Endothelial cell of umbilical vein (primary cell): ENCODE measurements around the gene SLC6A19. TPM values are rescaled to one million over a fixed set of nuclear protein-coding genes. Genes with fewer than 3 reads are reported as not detected.

Source experiments
- BruUV-seq: library from RNA; stranded (reverse); fragments of 400-500 nt; replicated peaks from 2 replicates; lab custom pipeline; 2021; lab: Mats Ljungman, UMichigan
- CTCF ChIA-PET: fragments of 300-600, 350-600 bp; sonication (Branson Sonifier 250); formaldehyde crosslinking; loops from one replicate; lab custom pipeline; 2021; ENCODE audit warnings: antibody characterized with exemption, inconsistent platforms; lab: Charles Lee
- POLR2A ChIA-PET: fragments of 300-600, 350-600 bp; sonication (Branson Sonifier 250); formaldehyde crosslinking; loops from one replicate; lab custom pipeline; 2021; ENCODE audit warnings: antibody characterized with exemption, inconsistent platforms; lab: Charles Lee
- DNase-seq: peaks from one replicate; pipeline ENCODE4 v3.0.0-alpha.2; 2011; ENCODE audit warnings: low read depth, low spot score
- FAIRE-seq: peaks from 2 replicates; lab custom pipeline; 2011; peaks lifted over from hg19 to GRCh38; lab: Jason Lieb, UNC
- H2AFZ ChIP-seq: 2 replicates; pipeline ENCODE4 v1.6.0; 2012; ENCODE audit warnings: low read depth, low read length, control low read depth, inconsistent platforms
- H3K27ac ChIP-seq: 2 replicates; pipeline ENCODE4 v1.5.1; 2011; ENCODE audit warnings: low read depth, mild to moderate bottlenecking, control low read depth, low read length, moderate library complexity; ENCODE audit not compliant: insufficient read depth
- H3K27me3 ChIP-seq, 2 experiments: 2 replicates each; pipeline versions ENCODE4 v1.6.0 to v1.6.1; 2011; ENCODE audit warnings: low read length in 2 of 2, mixed read lengths in 1 of 2; ENCODE audit not compliant: control insufficient read depth in 2 of 2, insufficient read depth in 2 of 2
- H3K36me3 ChIP-seq, 2 experiments: 2 replicates in 1 of 2; 3 replicates in 1 of 2; pipeline ENCODE4 v1.5.1; 2011; ENCODE audit warnings: low read length in 2 of 2, mild to moderate bottlenecking in 1 of 2, moderate library complexity in 1 of 2; ENCODE audit not compliant: control insufficient read depth in 2 of 2, insufficient read depth in 2 of 2; ENCODE audit errors: extremely low read depth in 1 of 2
- H3K4me1 ChIP-seq: 3 replicates; pipeline ENCODE4 v1.5.1; 2011; ENCODE audit warnings: mild to moderate bottlenecking, low read length; ENCODE audit not compliant: control insufficient read depth, insufficient read depth; ENCODE audit errors: extremely low read depth
- H3K4me2 ChIP-seq: 2 replicates; pipeline ENCODE4 v1.6.1; 2011; ENCODE audit warnings: low read length, control low read depth, mixed read lengths; ENCODE audit not compliant: insufficient read depth
- H3K4me3 ChIP-seq, 3 experiments: fragments of 200-600 bp in 1 of 3; sonication (generic), shearing (Covaris generic) in 1 of 3; replicated peaks in 1 of 3; 2 replicates each; pipeline ENCODE4 v1.5.1; 2011 to 2016; ENCODE audit warnings: control low read depth in 3 of 3, low read length in 3 of 3, mild to moderate bottlenecking in 2 of 3, inconsistent platforms in 1 of 3, low read depth in 1 of 3, moderate library complexity in 1 of 3; ENCODE audit not compliant: insufficient read depth in 1 of 3
- H3K79me2 ChIP-seq: 2 replicates; pipeline ENCODE4 v1.6.0; 2012; ENCODE audit warnings: low read length, inconsistent platforms; ENCODE audit not compliant: control insufficient read depth, insufficient read depth
- H3K9ac ChIP-seq: replicated peaks from 2 replicates; pipeline ENCODE3; 2011; ENCODE audit warnings: low read length, control low read depth; ENCODE audit not compliant: insufficient read depth; ENCODE audit errors: extremely low read depth
- H3K9me1 ChIP-seq: replicated peaks from 3 replicates; pipeline ENCODE4 v1.6.0; 2011; ENCODE audit warnings: mild to moderate bottlenecking, low read length; ENCODE audit not compliant: control insufficient read depth, insufficient read depth; ENCODE audit errors: extremely low read depth
- H3K9me3 ChIP-seq: replicated peaks from 2 replicates; pipeline ENCODE4 v1.5.1; 2012; ENCODE audit warnings: low read length, inconsistent platforms; ENCODE audit not compliant: control insufficient read depth, insufficient read depth
- H4K20me1 ChIP-seq: replicated peaks from 2 replicates; pipeline ENCODE3; 2011; ENCODE audit warnings: mild to moderate bottlenecking, low read length; ENCODE audit not compliant: control insufficient read depth, insufficient read depth; ENCODE audit errors: extremely low read depth
- EZH2 ChIP-seq: IDR thresholded peaks from 2 replicates; pipeline ENCODE4 v1.6.1; 2012; ENCODE audit warnings: borderline replicate concordance, low read depth, mild to moderate bottlenecking, moderate library complexity, low read length, inconsistent platforms; ENCODE audit not compliant: severe bottlenecking
- FOS ChIP-seq: IDR thresholded peaks from 2 replicates; pipeline ENCODE4 v1.6.1; 2011; ENCODE audit warnings: mild to moderate bottlenecking, low read length, moderate library complexity, borderline replicate concordance; ENCODE audit not compliant: insufficient read depth
- GATA2 ChIP-seq: IDR thresholded peaks from 2 replicates; pipeline ENCODE4 v1.7.0; 2011; ENCODE audit warnings: low read depth, mild to moderate bottlenecking, moderate library complexity, mixed read lengths, low read length; ENCODE audit not compliant: insufficient read length, insufficient read depth
- JUN ChIP-seq: IDR thresholded peaks from 2 replicates; pipeline ENCODE4 v1.6.1; 2011; ENCODE audit warnings: borderline replicate concordance, low read depth; ENCODE audit not compliant: insufficient read length, insufficient read depth
- MYC ChIP-seq: IDR thresholded peaks from one replicate; pipeline ENCODE4 v1.6.1; 2011; ENCODE audit warnings: mild to moderate bottlenecking, low read depth, low read length
- POLR2A ChIP-seq: IDR thresholded peaks from 2 replicates; pipeline ENCODE4 v1.6.1; 2012; ENCODE audit warnings: low read depth, mild to moderate bottlenecking, control low read depth, low read length
- POLR2AphosphoS5 ChIP-seq: IDR thresholded peaks from 2 replicates; pipeline ENCODE4 v1.6.1; 2012; ENCODE audit warnings: low read depth, mild to moderate bottlenecking, control low read depth, low read length, moderate library complexity; ENCODE audit not compliant: insufficient read depth
- dilution Hi-C: fragments of 300-500 bp; cut with MboI; formaldehyde crosslinking; loops from one replicate; pipeline ENCODE4 v1.15.0; 2019; ENCODE audit warnings: low sequenced_read_pairs; ENCODE audit not compliant: extremely low pct_ligation_motif_present
- intact Hi-C: fragments of 100-400 bp; cut with micrococcal nuclease; formaldehyde crosslinking; loops from one replicate; pipeline ENCODE4 v1.10.0; 2022
- polyA plus RNA-seq, 4 experiments: library from polyadenylated mRNA; depleted of rRNA in 3 of 4; stranded (reverse) in 3 of 4; unstranded in 1 of 4; fragments of >200 nt; gene quantifications; 2 replicates each; pipeline versions ENCODE4 v1.2.1 to v1.2.3, GENCODE V29; 2011 to 2012; ENCODE audit warnings: missing spikeins in 1 of 4
- total RNA-seq: library from RNA; stranded (reverse); gene quantifications from 2 replicates; pipeline ENCODE4 v1.2.3, GENCODE V29; 2021
- TF ChIP-seq, protein P1 (sequence below), 2 donors: IDR thresholded peaks; 1 replicate in 1 of 2; 2 replicates in 1 of 2; pipeline ENCODE4 v1.5.1; 2011; ENCODE audit warnings: low read length in 2 of 2, mild to moderate bottlenecking in 2 of 2, moderate library complexity in 2 of 2, control low read depth in 1 of 2, inconsistent platforms in 1 of 2, low read depth in 1 of 2; ENCODE audit not compliant: insufficient read depth in 1 of 2; ENCODE audit errors: extremely low read depth in 1 of 2
- TF ChIP-seq, protein P2 (sequence below): IDR thresholded peaks from 2 replicates; pipeline ENCODE4 v1.6.1; 2011; ENCODE audit not compliant: insufficient read depth, insufficient read length

The SLC6A19 gene
- total and polyA plus RNA-seq, 2 donors (not counting 3 experiments of a cell fraction or from before 2014, with no cell fraction given): not detected

DNA sequence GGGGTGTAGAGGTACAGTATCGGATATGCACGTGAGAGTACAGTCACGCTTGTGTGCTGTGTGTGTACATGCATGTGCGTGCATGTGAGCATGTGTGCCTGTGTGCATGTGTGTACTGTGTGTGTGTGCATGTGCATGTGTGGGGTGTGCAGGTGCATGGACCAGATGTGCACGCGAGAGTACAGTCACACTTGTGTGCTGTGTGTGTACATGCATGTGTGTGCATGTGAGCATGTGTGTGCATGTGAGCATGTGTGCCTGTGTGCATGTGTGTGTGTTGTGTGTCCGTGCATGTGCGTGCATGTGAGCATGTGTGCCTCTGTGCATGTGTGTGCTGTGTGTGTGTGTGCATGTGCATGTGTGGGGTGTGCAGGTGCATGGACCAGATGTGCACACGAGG lies 10.3 kb downstream of the SLC6A19 start:
- no TSS peak for BruUV-seq
- FAIRE-seq: no peak
- no peak overlapping the region for H3K4me2 ChIP-seq
- no peak for DNase-seq
- intact Hi-C loops (no loop called here), dilution Hi-C loops (no loop called here)
- ChIA-PET POLR2A (no interaction called here), CTCF (no interaction called here)
- no peaks in the 10 kb centered on the region for H3K9me3 ChIP-seq
- H3K36me3 ChIP-seq: no peaks in the 10 kb centered on the region
- H2AFZ ChIP-seq: no peak overlapping the region
- no peak overlapping the region for H3K4me3 ChIP-seq
- TF ChIP-seq POLR2AphosphoS5 (no peak), GATA2 (no peak), FOS (no peak), JUN (no peak), EZH2 (no peak), POLR2A (no peak), MYC (no peak)
- TF ChIP-seq, protein P1, sequence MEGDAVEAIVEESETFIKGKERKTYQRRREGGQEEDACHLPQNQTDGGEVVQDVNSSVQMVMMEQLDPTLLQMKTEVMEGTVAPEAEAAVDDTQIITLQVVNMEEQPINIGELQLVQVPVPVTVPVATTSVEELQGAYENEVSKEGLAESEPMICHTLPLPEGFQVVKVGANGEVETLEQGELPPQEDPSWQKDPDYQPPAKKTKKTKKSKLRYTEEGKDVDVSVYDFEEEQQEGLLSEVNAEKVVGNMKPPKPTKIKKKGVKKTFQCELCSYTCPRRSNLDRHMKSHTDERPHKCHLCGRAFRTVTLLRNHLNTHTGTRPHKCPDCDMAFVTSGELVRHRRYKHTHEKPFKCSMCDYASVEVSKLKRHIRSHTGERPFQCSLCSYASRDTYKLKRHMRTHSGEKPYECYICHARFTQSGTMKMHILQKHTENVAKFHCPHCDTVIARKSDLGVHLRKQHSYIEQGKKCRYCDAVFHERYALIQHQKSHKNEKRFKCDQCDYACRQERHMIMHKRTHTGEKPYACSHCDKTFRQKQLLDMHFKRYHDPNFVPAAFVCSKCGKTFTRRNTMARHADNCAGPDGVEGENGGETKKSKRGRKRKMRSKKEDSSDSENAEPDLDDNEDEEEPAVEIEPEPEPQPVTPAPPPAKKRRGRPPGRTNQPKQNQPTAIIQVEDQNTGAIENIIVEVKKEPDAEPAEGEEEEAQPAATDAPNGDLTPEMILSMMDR (IDR thresholded peaks at IDR 0.05; ENCODE audit: extremely low read depth in 1 of 2, insufficient read depth in 1 of 2, low read depth in 1 of 2, low read length in 2 of 2): no peak
- TF ChIP-seq, protein P2, sequence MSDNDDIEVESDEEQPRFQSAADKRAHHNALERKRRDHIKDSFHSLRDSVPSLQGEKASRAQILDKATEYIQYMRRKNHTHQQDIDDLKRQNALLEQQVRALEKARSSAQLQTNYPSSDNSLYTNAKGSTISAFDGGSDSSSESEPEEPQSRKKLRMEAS: no peak
- no peaks in the 10 kb centered on the region for H3K27me3 ChIP-seq
- no peak overlapping the region for H3K9ac ChIP-seq
- no peaks in the 10 kb centered on the region for H3K79me2 ChIP-seq
- no peak overlapping the region for H3K27ac ChIP-seq
- H3K9me1 ChIP-seq: no peaks in the 10 kb centered on the region
- H3K4me1 ChIP-seq: no peaks in the 10 kb centered on the region
- H4K20me1 ChIP-seq: no peaks in the 10 kb centered on the region
